ENCODE data around the gene ING4. TPM values are rescaled to one million over a fixed set of nuclear protein-coding genes. Genes with fewer than 3 reads are reported as not detected.

The ING4 gene
- polyA plus RNA-seq, 1 of the 3 experiments (the other 2 are of a cell fraction) = 96.5 TPM

DNA sequence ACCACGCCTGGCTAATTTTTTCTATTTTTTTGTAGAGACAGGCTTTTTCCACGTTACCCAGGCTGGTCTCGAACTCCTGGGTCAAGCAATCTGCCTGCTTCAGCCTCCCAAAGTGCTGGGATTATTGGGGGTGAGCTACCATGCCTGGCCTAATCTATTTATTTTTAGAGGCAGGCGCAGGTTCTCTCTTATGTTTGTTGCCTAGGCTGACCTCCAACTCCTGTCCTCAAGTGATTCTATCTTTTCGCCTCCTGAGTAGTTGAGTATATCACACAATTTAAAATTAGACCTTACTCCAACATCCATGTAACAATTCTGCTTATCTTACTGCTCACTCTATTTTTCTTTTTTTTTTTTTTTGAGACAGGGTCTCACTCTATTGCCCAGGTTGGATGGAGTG lies 8.9 kb downstream of the ING4 start:
- POLR2A ChIA-PET = no interaction called here
- Histone ChIP-seq H3K27ac (ENCODE audit: low read depth in 2 of 2, low read length in 1 of 2) (no peak overlapping the region), H3F3A (replicated peaks; ENCODE audit: insufficient read depth) (no peaks in the 10 kb centered on the region), H3K4me3 (ENCODE audit: low read depth in 2 of 2, low read length in 1 of 2) (no peak overlapping the region), H3K4me2 (no peak overlapping the region), H3K79me2 (ENCODE audit: insufficient read depth) (peaks cover 17% of the 10 kb centered on the region; the same call in 1 of the 2 replicates), H2AFZ (ENCODE audit: low read depth) (no peak overlapping the region), H3K9me3 (no peaks in the 10 kb centered on the region), H3K36me3 (replicated peaks in 1 of 2; ENCODE audit: control insufficient read depth in 1 of 2, insufficient read depth in 2 of 2, low read length in 1 of 2) (peaks cover 20 to 46% of the 10 kb centered on the region in 2 experiments), H3K9me2 (no peaks in the 10 kb centered on the region), H3K4me1 (ENCODE audit: control insufficient read depth in 1 of 2, insufficient read depth in 2 of 2, low read depth in 1 of 2, low read length in 1 of 2) (no peaks in the 10 kb centered on the region), H3K9ac (no peak overlapping the region), H4K20me1 (ENCODE audit: insufficient read depth) (no peaks in the 10 kb centered on the region), H3K27me3 (ENCODE audit: insufficient read depth) (no peaks in the 10 kb centered on the region)
- no peak for DNase-seq
- TF ChIP-seq, protein P1, sequence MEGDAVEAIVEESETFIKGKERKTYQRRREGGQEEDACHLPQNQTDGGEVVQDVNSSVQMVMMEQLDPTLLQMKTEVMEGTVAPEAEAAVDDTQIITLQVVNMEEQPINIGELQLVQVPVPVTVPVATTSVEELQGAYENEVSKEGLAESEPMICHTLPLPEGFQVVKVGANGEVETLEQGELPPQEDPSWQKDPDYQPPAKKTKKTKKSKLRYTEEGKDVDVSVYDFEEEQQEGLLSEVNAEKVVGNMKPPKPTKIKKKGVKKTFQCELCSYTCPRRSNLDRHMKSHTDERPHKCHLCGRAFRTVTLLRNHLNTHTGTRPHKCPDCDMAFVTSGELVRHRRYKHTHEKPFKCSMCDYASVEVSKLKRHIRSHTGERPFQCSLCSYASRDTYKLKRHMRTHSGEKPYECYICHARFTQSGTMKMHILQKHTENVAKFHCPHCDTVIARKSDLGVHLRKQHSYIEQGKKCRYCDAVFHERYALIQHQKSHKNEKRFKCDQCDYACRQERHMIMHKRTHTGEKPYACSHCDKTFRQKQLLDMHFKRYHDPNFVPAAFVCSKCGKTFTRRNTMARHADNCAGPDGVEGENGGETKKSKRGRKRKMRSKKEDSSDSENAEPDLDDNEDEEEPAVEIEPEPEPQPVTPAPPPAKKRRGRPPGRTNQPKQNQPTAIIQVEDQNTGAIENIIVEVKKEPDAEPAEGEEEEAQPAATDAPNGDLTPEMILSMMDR (IDR thresholded peaks at IDR 0.05) = no peak
- CTCF ChIA-PET = interaction anchor here (0.7 kb wide), 1 partner anchor 99 kb away, joined by 3 read pairs; the partner anchor contains the start of gene MLF2
- 97% methylated on average over 5 of the region's 5 CpGs for WGBS (ENCODE audit: low lambda C conversion rate)

DNA sequence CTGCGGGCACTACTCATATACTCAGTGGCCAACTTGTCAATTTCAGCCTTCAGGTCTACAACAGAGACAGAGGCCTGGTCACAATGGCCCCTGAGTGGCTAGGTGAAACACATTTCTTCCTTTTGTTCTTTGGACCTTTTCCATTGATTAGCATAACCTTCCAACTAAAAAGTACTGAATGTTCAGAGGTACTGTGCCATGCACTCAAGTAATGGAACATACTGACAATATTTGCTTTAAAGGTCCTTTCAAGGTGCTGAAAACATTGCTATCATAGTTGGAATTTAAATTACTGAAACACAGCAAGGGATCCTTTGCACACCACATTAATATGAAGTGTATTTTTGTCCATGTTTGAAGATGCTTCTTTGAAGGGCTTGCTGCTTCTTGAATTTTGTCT lies 9.6 kb downstream of the ING4 start:
- H3K27me3 ChIP-seq (ENCODE audit: insufficient read depth) = no peaks in the 10 kb centered on the region
- ChIA-PET CTCF (interaction anchor here (0.6 to 1.3 kb wide), 3 partner anchors 8 to 100 kb away, joined by 3 read pairs; partner anchors contain the start of gene MLF2), POLR2A (no interaction called here)
- no peaks in the 10 kb centered on the region for H3K4me1 ChIP-seq (ENCODE audit: control insufficient read depth in 1 of 2, insufficient read depth in 2 of 2, low read depth in 1 of 2, low read length in 1 of 2)
- no peak overlapping the region for H3K4me3 ChIP-seq (ENCODE audit: low read depth in 2 of 2, low read length in 1 of 2)
- H3K9me3 ChIP-seq = no peaks in the 10 kb centered on the region
- no peak for DNase-seq
- H3K79me2 ChIP-seq (ENCODE audit: insufficient read depth) = peaks cover 10% of the 10 kb centered on the region; the same call in 1 of the 2 replicates
- H3K9me2 ChIP-seq = no peaks in the 10 kb centered on the region
- no peak overlapping the region for H3K27ac ChIP-seq (ENCODE audit: low read depth in 2 of 2, low read length in 1 of 2)
- H2AFZ ChIP-seq (ENCODE audit: low read depth) = no peak overlapping the region
- peaks cover 20 to 43% of the 10 kb centered on the region in 2 experiments for H3K36me3 ChIP-seq (replicated peaks in 1 of 2; ENCODE audit: control insufficient read depth in 1 of 2, insufficient read depth in 2 of 2, low read length in 1 of 2)
- no peak overlapping the region for H3K9ac ChIP-seq
- H4K20me1 ChIP-seq (ENCODE audit: insufficient read depth) = no peaks in the 10 kb centered on the region
- 86% methylated on average over 1 of the region's 1 CpG for WGBS (ENCODE audit: low lambda C conversion rate)
- no peaks in the 10 kb centered on the region for H3F3A ChIP-seq (replicated peaks; ENCODE audit: insufficient read depth)
- H3K4me2 ChIP-seq = no peak overlapping the region
- TF ChIP-seq EZH2phosphoT487 (IDR thresholded peaks at IDR 0.05; ENCODE audit: borderline replicate concordance, low read depth) (no peak), RAD21 (IDR thresholded peaks at IDR 0.05; ENCODE audit: low read length) (no peak), RFX5 (IDR thresholded peaks at IDR 0.05; ENCODE audit: low read length) (no peak), GATA2 (CRISPR knock-in tag; IDR thresholded peaks at IDR 0.05) (no peak), TEAD4 (IDR thresholded peaks at IDR 0.05; ENCODE audit: borderline replicate concordance, insufficient read depth) (no peak), FOXJ3 (CRISPR knock-in tag; IDR thresholded peaks at IDR 0.05) (no peak), GABPA (IDR thresholded peaks at IDR 0.05; ENCODE audit: low read depth) (no peak), POLR2AphosphoS5 (IDR thresholded peaks at IDR 0.05; ENCODE audit: low read depth, low read length) (no peak), SMC3 (IDR thresholded peaks at IDR 0.05; ENCODE audit: low read depth, low read length) (no peak), JUND (IDR thresholded peaks at IDR 0.05) (no peak), FOSL2 (IDR thresholded peaks at IDR 0.05; ENCODE audit: borderline replicate concordance, low read depth) (no peak), ELF1 (IDR thresholded peaks at IDR 0.05) (no peak), TCF12 (IDR thresholded peaks at IDR 0.05) (no peak), SIN3A (IDR thresholded peaks at IDR 0.05; ENCODE audit: borderline replicate concordance, low read depth, low read length) (no peak)
- TF ChIP-seq, protein P2, sequence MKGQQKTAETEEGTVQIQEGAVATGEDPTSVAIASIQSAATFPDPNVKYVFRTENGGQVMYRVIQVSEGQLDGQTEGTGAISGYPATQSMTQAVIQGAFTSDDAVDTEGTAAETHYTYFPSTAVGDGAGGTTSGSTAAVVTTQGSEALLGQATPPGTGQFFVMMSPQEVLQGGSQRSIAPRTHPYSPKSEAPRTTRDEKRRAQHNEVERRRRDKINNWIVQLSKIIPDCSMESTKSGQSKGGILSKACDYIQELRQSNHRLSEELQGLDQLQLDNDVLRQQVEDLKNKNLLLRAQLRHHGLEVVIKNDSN (IDR thresholded peaks at IDR 0.05; ENCODE audit: borderline replicate concordance, low read depth) = no peak
- TF ChIP-seq, protein P1 (IDR thresholded peaks at IDR 0.05) = no peak
- TF ChIP-seq, protein P3, sequence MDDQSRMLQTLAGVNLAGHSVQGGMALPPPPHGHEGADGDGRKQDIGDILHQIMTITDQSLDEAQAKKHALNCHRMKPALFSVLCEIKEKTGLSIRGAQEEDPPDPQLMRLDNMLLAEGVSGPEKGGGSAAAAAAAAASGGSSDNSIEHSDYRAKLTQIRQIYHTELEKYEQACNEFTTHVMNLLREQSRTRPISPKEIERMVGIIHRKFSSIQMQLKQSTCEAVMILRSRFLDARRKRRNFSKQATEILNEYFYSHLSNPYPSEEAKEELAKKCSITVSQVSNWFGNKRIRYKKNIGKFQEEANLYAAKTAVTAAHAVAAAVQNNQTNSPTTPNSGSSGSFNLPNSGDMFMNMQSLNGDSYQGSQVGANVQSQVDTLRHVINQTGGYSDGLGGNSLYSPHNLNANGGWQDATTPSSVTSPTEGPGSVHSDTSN (IDR thresholded peaks at IDR 0.05) = no peak
- TF ChIP-seq, protein P4, sequence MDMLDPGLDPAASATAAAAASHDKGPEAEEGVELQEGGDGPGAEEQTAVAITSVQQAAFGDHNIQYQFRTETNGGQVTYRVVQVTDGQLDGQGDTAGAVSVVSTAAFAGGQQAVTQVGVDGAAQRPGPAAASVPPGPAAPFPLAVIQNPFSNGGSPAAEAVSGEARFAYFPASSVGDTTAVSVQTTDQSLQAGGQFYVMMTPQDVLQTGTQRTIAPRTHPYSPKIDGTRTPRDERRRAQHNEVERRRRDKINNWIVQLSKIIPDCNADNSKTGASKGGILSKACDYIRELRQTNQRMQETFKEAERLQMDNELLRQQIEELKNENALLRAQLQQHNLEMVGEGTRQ (IDR thresholded peaks at IDR 0.05; ENCODE audit: borderline replicate concordance, low read depth, low read length) = no peak

Measured in SK-N-SH (cell line).